GM21529 (cell line): ENCODE measurements around the gene RNF115.
"Not testable (repeated sequence)": the region's sequence is repeated elsewhere in the genome, so short reads cannot be mapped to it uniquely, and the experiment has no call there.

ENCODE experiments used
- ATAC-seq: cut with Tn5 transposase; IDR thresholded peaks from one replicate; pipeline ENCODE4 v1.9.1; 2021; ENCODE audit not compliant: unreplicated experiment

RNF115 gene

DNA sequence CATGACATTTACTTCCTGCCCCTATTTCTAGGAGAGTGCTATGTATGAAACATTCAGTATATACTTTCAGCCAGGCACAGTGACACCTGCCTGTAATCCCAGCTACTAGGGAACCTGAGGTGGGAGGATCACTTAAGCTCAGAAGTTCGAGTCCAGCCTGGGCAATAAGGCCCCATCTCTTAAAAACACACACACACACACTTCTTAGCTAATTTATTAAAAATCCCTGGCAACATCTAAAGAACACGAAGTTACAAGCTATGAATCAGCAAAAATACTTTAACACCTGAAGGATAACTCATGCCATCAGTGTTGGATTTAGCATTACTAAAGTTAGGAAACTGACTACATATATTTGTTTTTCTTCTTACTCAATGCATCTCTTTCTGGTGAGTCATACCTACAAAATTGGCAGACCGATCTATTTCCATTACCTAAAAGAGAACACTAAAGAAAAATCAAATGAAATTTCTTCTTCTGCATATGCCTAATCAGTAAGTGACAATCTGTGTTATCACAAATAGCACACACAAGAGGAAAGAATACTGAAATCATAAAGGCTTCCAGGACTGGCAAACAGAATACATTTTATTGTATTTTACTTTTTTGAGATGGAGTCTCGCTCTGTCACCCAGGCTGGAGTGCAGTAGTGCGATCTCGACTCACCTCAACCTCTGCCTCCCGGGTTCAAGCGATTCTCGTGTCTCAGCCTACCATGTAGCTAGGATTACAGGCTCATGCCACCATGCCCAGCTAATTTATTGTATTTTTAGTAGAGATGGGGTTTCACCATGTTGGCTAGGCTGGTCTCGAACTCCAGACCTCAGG lies 41.4 kb downstream of the RNF115 start:
- no peak for ATAC-seq

DNA sequence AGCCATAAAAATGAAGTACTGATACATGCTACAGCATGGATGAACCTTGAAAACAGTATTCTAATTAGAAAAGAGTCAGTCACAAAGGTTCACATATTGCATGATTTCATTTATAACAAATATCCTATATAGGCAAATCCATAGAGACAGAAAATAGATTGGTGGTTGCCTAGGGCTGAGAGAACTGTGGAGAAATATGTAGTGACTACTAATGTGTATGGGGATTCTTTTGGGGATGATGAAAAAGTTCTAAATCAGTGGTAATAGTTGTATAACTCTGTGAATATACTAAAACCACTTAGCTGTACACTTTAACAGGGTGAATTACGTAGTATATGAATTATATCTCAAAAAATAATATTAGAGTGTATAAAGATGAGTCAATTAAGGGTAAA lies 45.8 kb downstream of the RNF115 start:
- ATAC-seq = no peak

DNA sequence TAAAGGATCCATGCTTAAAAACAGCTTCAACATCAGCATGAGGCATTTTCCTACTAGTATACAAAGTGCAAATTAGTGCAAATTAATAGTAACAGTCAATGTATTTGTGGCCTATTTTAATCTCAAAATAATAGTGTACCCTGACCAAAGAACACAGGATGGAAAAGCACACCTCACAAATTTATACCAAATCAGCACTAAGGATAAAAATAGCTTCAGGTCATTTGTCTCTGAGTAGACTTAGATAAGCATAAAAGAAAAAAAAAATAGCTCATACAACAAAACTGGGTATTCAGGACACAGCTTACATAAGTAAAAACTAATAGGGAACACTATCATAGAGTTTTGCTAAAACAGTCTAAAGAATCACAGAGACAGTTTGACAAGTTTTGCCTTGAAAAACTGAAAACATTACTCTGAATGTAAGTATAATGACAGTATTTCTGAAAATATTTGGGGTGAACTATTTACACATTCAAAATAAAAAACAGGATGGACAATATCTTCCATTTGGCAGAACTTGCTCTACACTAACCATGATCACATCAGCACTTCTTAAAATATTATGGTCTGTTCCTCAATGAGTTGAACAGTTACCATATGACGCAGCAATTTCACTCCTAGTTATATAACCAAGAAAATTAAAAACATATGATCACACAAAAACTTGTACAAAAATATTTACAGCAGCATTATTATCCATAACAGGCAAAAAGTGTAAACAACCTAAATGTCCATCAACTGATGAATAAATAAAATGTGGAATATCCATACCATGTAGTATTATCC lies 46.3 kb downstream of the RNF115 start:
- ATAC-seq = no peak

- no peak for ATAC-seq
Observed at GRCh38 chr1:145773423-145773822, 50.5 kb downstream of the RNF115 start.

- no peak for ATAC-seq
Observed at GRCh38 chr1:145771056-145771455, 52.8 kb downstream of the RNF115 start.

DNA sequence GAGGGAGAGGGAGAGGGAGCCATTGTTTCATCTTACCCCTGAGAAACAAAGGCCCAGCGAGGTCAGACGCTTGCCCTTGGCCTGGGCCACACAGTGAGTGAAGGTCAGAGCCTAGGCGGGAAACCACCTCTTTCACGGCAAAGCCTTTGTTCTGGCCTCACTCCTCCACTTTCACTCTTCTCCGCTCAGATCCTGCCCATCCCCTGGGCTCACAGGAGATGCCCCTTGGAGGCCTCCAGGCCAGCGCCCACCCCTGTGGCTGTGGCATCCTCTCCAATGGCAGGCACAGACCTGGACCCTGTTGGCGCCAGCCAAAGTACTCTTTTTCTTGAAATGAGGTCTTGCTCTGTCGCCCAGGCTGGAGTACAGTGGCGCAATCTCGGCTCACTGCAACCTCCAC lies 55.9 kb downstream of the RNF115 start:
- ATAC-seq = not testable (repeated sequence)

DNA sequence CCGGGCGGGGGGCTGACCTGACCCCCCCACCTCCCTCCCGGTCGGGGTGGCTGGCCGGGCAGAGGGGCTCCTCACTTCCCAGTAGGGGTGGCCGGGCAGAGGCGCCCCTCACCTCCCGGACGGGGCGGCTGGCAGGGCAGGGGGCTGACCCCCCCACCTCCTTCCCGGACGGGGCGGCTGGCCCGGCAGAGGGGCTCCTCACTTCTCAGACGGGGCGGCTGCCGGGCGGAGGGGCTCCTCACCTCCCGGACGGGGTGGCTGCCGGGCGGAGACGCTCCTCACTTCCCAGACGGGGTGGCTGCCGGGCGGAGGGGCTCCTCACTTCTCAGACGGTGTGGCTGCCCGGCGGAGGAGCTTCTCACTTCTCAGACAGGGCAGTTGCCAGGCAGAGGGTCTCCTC lies 57.0 kb downstream of the RNF115 start:
- not testable (repeated sequence) for ATAC-seq

GRCh38 chr1:145765585-145766360 lies 58.1 kb downstream of the RNF115 start:
- not testable (repeated sequence) for ATAC-seq

DNA sequence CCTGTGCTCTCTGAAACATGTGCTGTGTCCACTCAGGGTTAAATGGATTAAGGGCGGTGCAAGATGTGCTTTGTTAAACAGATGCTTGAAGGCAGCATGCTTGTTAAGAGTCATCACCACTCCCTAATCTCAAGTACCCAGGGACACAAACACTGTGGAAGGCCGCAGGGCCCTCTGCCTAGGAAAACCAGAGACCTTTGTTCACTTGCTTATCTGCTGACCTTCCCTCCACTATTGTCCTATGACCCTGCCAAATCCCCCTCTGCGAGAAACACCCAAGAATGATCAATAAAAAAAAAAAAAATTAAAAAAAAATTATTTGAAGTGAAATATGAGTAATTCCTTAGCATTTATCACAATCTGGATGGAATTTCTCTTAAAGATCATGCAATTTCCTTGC lies 58.8 kb downstream of the RNF115 start:
- not testable (repeated sequence) for ATAC-seq

- ATAC-seq = not testable (repeated sequence)
Observed at GRCh38 chr1:145764231-145764940, 59.5 kb downstream of the RNF115 start.

DNA sequence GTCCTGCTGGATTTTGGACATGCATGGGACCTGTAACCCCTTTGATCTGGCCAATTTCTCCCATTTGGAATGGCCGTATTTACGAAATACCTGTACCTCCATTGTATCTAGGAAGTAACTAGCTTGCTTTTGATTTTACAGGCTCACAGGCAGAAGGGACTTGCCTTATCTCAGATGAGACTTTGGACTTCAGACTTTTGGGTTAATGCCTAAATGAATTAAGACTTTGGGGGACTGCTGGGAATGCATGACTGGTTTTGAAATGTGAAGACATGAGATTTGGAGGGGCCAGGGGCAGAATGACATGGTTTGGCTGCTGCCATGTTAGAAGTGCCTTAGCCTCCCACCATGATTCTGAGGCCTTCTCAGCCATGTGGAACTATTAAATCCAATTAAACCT lies 61.9 kb downstream of the RNF115 start:
- ATAC-seq = not testable (repeated sequence)

DNA sequence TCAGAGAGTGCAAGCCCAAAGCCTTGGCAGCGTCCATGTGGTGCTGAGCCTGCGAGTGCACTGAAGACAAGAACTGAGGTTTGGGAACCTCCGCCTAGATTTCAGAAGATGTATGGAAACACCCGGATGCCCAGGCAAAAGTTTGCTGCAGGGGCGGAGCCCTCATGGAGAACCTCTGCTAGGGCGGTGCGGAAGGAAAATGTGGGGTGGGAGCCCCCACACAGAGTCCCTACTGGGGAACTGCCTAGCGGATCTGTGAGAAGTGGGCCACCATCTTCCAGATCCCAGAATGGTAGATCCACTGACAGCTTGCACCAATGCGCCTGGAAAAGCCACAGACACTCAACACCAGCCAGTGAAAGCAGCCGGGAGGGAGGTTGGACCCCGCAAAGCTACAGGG lies 62.4 kb downstream of the RNF115 start:
- not testable (repeated sequence) for ATAC-seq

- ATAC-seq = not testable (repeated sequence)
Observed at GRCh38 chr1:145760395-145760949, 63.4 kb downstream of the RNF115 start.

DNA sequence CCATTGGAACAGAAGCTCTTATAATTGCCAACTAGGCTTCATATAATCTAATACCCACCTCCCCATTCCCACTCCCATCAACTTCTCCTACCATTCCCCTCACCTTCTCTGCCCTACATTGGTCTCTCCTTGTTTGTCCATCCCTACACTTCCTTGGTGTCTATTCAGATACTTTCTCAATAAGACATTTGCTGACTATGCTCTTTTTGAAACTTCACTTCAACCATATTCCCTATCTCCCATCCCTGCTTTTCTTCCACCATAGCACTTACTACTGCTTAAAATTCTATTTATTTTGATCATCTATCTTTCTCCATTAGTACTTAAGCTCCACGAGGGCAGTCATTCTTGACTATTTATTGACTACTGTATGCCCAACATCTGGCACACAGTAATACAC lies 64.2 kb downstream of the RNF115 start:
- ATAC-seq = no peak

GRCh38 chr1:145758575-145758974 lies 65.3 kb downstream of the RNF115 start:
- no peak for ATAC-seq

DNA sequence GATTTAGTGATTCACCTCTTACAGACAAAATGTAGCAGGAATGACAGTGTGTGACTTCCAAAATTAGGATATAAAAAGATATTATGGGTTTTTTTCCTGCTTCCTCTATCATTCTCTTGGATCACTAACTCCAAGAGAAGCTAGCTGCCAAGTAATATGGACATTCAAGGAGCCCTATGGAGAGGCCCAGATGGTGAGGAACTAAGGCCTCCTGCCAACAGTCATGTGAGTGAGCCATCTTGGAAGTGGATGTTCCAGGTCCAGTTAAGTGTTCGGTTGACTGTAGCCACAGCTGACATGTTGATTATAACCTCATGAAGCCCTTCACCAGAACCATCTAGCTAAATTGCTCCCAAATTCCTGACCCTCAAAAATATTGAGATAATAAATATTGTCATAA lies 65.8 kb downstream of the RNF115 start:
- ATAC-seq = no peak

- ATAC-seq = no peak
Observed at GRCh38 chr1:145757420-145757819, 66.5 kb downstream of the RNF115 start.

DNA sequence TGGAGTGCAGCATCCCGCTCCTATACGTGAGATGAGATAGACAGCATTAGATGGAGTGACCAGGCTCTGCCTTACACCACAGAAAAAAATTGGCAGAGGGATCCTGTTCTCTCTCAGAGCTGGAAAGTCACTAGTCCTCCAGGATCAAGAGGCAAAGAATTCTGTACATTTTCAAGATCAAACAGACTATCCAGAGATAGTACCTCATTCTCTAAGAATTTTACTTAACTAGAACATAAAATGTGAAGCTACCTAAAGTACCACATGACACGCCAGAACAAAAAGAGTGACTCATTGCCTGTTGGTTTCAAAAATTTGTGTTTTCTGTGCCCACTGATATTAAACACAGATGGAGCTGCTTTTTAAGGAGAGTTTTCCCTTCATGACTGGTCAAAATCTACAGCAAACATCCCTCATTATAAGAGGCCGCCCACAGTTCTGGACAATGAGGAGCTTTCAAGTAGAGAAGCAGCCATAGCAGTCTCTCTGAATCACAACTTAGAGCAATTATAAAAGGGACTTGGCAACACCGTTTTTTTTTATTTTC lies 72.3 kb downstream of the RNF115 start:
- no peak for ATAC-seq

DNA sequence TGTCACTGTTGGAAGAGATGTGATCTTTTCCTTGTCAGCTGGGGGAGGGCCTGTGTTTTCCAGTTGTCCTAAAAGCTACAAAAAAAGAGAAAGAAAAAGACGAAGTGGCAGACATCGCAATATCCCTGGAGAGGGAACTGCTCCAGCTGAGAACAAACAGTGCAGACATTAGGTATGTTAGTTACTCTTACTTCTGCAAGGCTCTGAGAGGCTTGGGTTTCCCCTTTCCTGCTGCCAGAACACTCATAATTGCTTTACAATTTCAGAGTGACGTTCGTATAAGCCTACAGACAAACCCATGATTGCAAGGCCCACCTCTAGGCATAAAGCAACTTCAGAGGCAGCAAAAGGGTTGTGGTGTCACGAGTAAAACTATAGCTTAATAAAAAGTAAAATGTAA lies 73.5 kb downstream of the RNF115 start:
- no peak for ATAC-seq
